GM12872 (cell line): ENCODE measurements around the gene YPEL1.
A peak's percentile ranks its signal among the peaks of the same experiment; 100 is the strongest.

Source experiments
- CTCF ChIP-seq: IDR thresholded peaks from 3 replicates; pipeline ENCODE4 v1.5.1; 2011; ENCODE audit warnings: low read depth, mild to moderate bottlenecking, low read length, moderate library complexity; ENCODE audit not compliant: insufficient read depth

The YPEL1 gene

GRCh38 chr22:21726650-21727049 lies 8.9 kb downstream of the YPEL1 start:
- TF ChIP-seq CTCF: peak; percentile 62

GRCh38 chr22:21725956-21726649 lies 9.5 kb downstream of the YPEL1 start:
- no peak for TF ChIP-seq CTCF

GRCh38 chr22:21719024-21719423 lies 16.6 kb downstream of the YPEL1 start:
- no peak for TF ChIP-seq CTCF

- no peak for TF ChIP-seq CTCF
These were observed 17.1 kb downstream of the YPEL1 start for GRCh38 chr22:21718499-21718898.

- TF ChIP-seq CTCF: no peak
These were observed 20.8 kb downstream of the YPEL1 start for GRCh38 chr22:21714786-21715185.

- TF ChIP-seq CTCF: no peak
These were observed 21.4 kb downstream of the YPEL1 start for GRCh38 chr22:21714059-21714770.

GRCh38 chr22:21713428-21714058 lies 22.1 kb downstream of the YPEL1 start:
- no peak for TF ChIP-seq CTCF
